GM23338 (cell line): ENCODE results near the gene DCAKD. TPM values are rescaled to one million over a fixed set of nuclear protein-coding genes. Genes with fewer than 3 reads are reported as not detected.

ENCODE experiments used
- ATAC-seq: fragments of 200-7000 bp; cut with Tn5 transposase; 3 replicates; pipeline ENCODE4 v1.9.1; 2020
- DNase-seq: peaks from one replicate; pipeline ENCODE4 v3.0.0-alpha.2; 2015; ENCODE audit warnings: low spot score
- H2AFZ ChIP-seq: fragments of 200-600 bp; sonication (generic); 2 replicates; pipeline ENCODE4 v1.8.0; 2016; ENCODE audit warnings: antibody characterized with exemption, mild to moderate bottlenecking, moderate library complexity
- H3F3A ChIP-seq: fragments of 200-600 bp; sonication (generic); replicated peaks from 2 replicates; pipeline ENCODE4 v1.8.0; 2017; ENCODE audit warnings: antibody characterized with exemption, mixed run types, low read depth
- H3K27ac ChIP-seq: fragments of 200-600 bp; sonication (generic); 2 replicates; pipeline ENCODE4 v1.6.1; 2016; ENCODE audit warnings: low read depth
- H3K27me3 ChIP-seq: fragments of 200-600 bp; sonication (generic); 2 replicates; pipeline ENCODE4 v1.8.0; 2016; ENCODE audit warnings: mild to moderate bottlenecking, mixed run types, moderate library complexity; ENCODE audit not compliant: insufficient read depth
- H3K36me3 ChIP-seq: fragments of 200-600 bp; sonication (generic); 2 replicates; pipeline ENCODE4 v1.8.0; 2016; ENCODE audit warnings: mild to moderate bottlenecking; ENCODE audit not compliant: insufficient read depth
- H3K4me1 ChIP-seq: fragments of 200-600 bp; sonication (generic); 2 replicates; pipeline ENCODE4 v1.8.0; 2016; ENCODE audit warnings: mild to moderate bottlenecking, moderate library complexity; ENCODE audit not compliant: insufficient read depth
- H3K4me2 ChIP-seq: fragments of 200-600 bp; sonication (generic); 2 replicates; pipeline ENCODE4 v1.7.1; 2017; ENCODE audit warnings: mixed run types
- H3K4me3 ChIP-seq: fragments of 200-600 bp; sonication (generic); 2 replicates; pipeline ENCODE4 v1.6.1; 2016; ENCODE audit warnings: mixed run types
- H3K79me2 ChIP-seq: fragments of 200-600 bp; sonication (generic); replicated peaks from 2 replicates; pipeline ENCODE4 v1.8.0; 2017; ENCODE audit warnings: mild to moderate bottlenecking; ENCODE audit not compliant: insufficient read depth
- H3K9me2 ChIP-seq: fragments of 200-600 bp; sonication (generic); 2 replicates; pipeline ENCODE4 v1.8.0; 2017; ENCODE audit not compliant: insufficient read depth
- H4K20me1 ChIP-seq: fragments of 200-600 bp; sonication (generic); replicated peaks from 2 replicates; pipeline ENCODE4 v1.8.0; 2017; ENCODE audit warnings: mild to moderate bottlenecking; ENCODE audit not compliant: insufficient read depth
- H3K27ac Mint-ChIP-seq: 2 replicates; pipeline ENCODE4 v1.8.0; 2020; ENCODE audit warnings: inconsistent platforms, mild to moderate bottlenecking, moderate library complexity, mixed read lengths
- H3K27me3 Mint-ChIP-seq: 3 replicates; pipeline ENCODE4 v1.8.0; 2022; ENCODE audit warnings: low read depth, mild to moderate bottlenecking, moderate library complexity, mixed read lengths, inconsistent platforms; ENCODE audit not compliant: insufficient read depth, poor library complexity
- H3K36me3 Mint-ChIP-seq: 3 replicates; pipeline ENCODE4 v1.8.0; 2021; ENCODE audit warnings: low read depth, mild to moderate bottlenecking, inconsistent platforms, moderate library complexity, mixed read lengths
- H3K4me1 Mint-ChIP-seq: 3 replicates; pipeline ENCODE4 v1.8.0; 2020; ENCODE audit warnings: mild to moderate bottlenecking, inconsistent platforms, mixed read lengths
- H3K4me3 Mint-ChIP-seq: 3 replicates; pipeline ENCODE4 v1.8.0; 2021; ENCODE audit warnings: moderate library complexity, mild to moderate bottlenecking, inconsistent platforms, mixed read lengths
- H3K9me3 Mint-ChIP-seq: 3 replicates; pipeline ENCODE4 v1.8.0; 2020; ENCODE audit warnings: moderate library complexity, mild to moderate bottlenecking, inconsistent platforms, mixed read lengths
- CREB1 ChIP-seq: fragments of 250-450 bp; sonication (Bioruptor Pico); IDR thresholded peaks from 2 replicates; pipeline ENCODE4 v1.5.0; 2020; ENCODE audit warnings: low read depth, mild to moderate bottlenecking, moderate library complexity
- ETS1 ChIP-seq: IDR thresholded peaks from 2 replicates; pipeline ENCODE4 v1.6.1; 2016; ENCODE audit warnings: antibody characterized with exemption
- EZH2 ChIP-seq: fragments of 200-600 bp; sonication (generic); IDR thresholded peaks from one replicate; pipeline ENCODE4 v1.8.0; 2017; ENCODE audit warnings: antibody characterized with exemption, mild to moderate bottlenecking, low read depth; ENCODE audit not compliant: unreplicated experiment
- EZH2phosphoT487 ChIP-seq: fragments of 200-600 bp; sonication (generic); IDR thresholded peaks from one replicate; pipeline ENCODE4 v1.8.1; 2018; ENCODE audit warnings: antibody characterized with exemption; ENCODE audit not compliant: unreplicated experiment
- JUNB ChIP-seq: IDR thresholded peaks from one replicate; pipeline ENCODE4 v1.6.1; 2016; ENCODE audit warnings: antibody characterized with exemption; ENCODE audit not compliant: unreplicated experiment
- NANOG ChIP-seq: IDR thresholded peaks from 2 replicates; pipeline ENCODE4 v1.6.1; 2016; ENCODE audit warnings: antibody characterized with exemption, borderline replicate concordance
- POLR2AphosphoS5 ChIP-seq: IDR thresholded peaks from 2 replicates; pipeline ENCODE4 v1.6.1; 2016; ENCODE audit warnings: antibody characterized with exemption, low read depth
- STAT1 ChIP-seq: IDR thresholded peaks from one replicate; pipeline ENCODE4 v1.6.1; 2016; ENCODE audit warnings: antibody characterized with exemption; ENCODE audit not compliant: unreplicated experiment
- ZNF114 ChIP-seq: fragments of 250-450 bp; sonication (Bioruptor Pico); IDR thresholded peaks from 2 replicates; pipeline ENCODE4 v1.5.0; 2020; ENCODE audit warnings: mild to moderate bottlenecking, moderate library complexity
- ZNF331 ChIP-seq: fragments of 250-450 bp; sonication (Bioruptor Pico); IDR thresholded peaks from 2 replicates; pipeline ENCODE4 v1.5.0; 2020; ENCODE audit warnings: low read depth, mild to moderate bottlenecking, moderate library complexity
- polyA plus RNA-seq: library from polyadenylated mRNA; unstranded; fragments of >200 nt; fragmentation: Nextera tagmentation; extraction: Ambion mirVana; gene quantifications from 2 replicates; pipeline ENCODE4 v1.2.1, GENCODE V29; 2016
- total RNA-seq: library from RNA; depleted of rRNA; stranded (reverse); fragments of >200 nt; shearing (Covaris generic); gene quantifications from 2 replicates; pipeline ENCODE4 v1.2.3, GENCODE V29; 2014
- TF ChIP-seq, protein P1 (sequence below): IDR thresholded peaks from one replicate; pipeline ENCODE4 v1.6.1; 2018; ENCODE audit warnings: antibody characterized with exemption; ENCODE audit not compliant: unreplicated experiment
- TF ChIP-seq, protein P2 (sequence below), 2 experiments: fragments of 200-600 bp in 1 of 2; sonication (generic) in 1 of 2; conservative IDR thresholded peaks; 2 replicates each; pipeline versions ENCODE4 v1.5.1 to v1.6.1; 2016 to 2017; ENCODE audit warnings: antibody characterized with exemption in 2 of 2, low read depth in 2 of 2, mild to moderate bottlenecking in 2 of 2, moderate library complexity in 1 of 2

DCAKD gene
- total and polyA plus RNA-seq, 2 experiments from 2014 or later = 23.7 to 57.2 TPM

GRCh38 chr17:45043813-45044540 is 7.5 kb downstream of the DCAKD start:
- H3K27me3 Mint-ChIP-seq = peaks cover 15% of the 10 kb centered on the region
- no peak overlapping the region; the same call in 2 of the 3 replicates for H3K4me3 Mint-ChIP-seq
- peak overlapping the region; percentile 30; the same call in 1 of the 2 replicates for H3K27ac Mint-ChIP-seq
- Histone ChIP-seq H2AFZ (no peak overlapping the region), H3K79me2 (peaks cover 43% of the 10 kb centered on the region), H3K36me3 (no peaks in the 10 kb centered on the region), H3K27ac (no peak overlapping the region), H3K4me1 (peaks cover 11% of the 10 kb centered on the region), H3K9me2 (no peaks in the 10 kb centered on the region), H3F3A (0 out of 2 replicates have a peak, but pooled peaks cover 8% of the 10 kb centered on the region), H4K20me1 (peaks cover 4% of the 10 kb centered on the region), H3K4me3 (no peak overlapping the region), H3K27me3 (no peaks in the 10 kb centered on the region), H3K4me2 (peak overlapping the region; percentile 20; the same call in 1 of the 2 replicates)
- no peak for DNase-seq
- no peak; the same call in 2 of the 3 replicates for ATAC-seq
- H3K4me1 Mint-ChIP-seq = peaks cover 32% of the 10 kb centered on the region
- peaks cover 9% of the 10 kb centered on the region for H3K36me3 Mint-ChIP-seq
- TF ChIP-seq, protein P1, sequence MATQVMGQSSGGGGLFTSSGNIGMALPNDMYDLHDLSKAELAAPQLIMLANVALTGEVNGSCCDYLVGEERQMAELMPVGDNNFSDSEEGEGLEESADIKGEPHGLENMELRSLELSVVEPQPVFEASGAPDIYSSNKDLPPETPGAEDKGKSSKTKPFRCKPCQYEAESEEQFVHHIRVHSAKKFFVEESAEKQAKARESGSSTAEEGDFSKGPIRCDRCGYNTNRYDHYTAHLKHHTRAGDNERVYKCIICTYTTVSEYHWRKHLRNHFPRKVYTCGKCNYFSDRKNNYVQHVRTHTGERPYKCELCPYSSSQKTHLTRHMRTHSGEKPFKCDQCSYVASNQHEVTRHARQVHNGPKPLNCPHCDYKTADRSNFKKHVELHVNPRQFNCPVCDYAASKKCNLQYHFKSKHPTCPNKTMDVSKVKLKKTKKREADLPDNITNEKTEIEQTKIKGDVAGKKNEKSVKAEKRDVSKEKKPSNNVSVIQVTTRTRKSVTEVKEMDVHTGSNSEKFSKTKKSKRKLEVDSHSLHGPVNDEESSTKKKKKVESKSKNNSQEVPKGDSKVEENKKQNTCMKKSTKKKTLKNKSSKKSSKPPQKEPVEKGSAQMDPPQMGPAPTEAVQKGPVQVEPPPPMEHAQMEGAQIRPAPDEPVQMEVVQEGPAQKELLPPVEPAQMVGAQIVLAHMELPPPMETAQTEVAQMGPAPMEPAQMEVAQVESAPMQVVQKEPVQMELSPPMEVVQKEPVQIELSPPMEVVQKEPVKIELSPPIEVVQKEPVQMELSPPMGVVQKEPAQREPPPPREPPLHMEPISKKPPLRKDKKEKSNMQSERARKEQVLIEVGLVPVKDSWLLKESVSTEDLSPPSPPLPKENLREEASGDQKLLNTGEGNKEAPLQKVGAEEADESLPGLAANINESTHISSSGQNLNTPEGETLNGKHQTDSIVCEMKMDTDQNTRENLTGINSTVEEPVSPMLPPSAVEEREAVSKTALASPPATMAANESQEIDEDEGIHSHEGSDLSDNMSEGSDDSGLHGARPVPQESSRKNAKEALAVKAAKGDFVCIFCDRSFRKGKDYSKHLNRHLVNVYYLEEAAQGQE = no peak
- TF ChIP-seq, protein P2, sequence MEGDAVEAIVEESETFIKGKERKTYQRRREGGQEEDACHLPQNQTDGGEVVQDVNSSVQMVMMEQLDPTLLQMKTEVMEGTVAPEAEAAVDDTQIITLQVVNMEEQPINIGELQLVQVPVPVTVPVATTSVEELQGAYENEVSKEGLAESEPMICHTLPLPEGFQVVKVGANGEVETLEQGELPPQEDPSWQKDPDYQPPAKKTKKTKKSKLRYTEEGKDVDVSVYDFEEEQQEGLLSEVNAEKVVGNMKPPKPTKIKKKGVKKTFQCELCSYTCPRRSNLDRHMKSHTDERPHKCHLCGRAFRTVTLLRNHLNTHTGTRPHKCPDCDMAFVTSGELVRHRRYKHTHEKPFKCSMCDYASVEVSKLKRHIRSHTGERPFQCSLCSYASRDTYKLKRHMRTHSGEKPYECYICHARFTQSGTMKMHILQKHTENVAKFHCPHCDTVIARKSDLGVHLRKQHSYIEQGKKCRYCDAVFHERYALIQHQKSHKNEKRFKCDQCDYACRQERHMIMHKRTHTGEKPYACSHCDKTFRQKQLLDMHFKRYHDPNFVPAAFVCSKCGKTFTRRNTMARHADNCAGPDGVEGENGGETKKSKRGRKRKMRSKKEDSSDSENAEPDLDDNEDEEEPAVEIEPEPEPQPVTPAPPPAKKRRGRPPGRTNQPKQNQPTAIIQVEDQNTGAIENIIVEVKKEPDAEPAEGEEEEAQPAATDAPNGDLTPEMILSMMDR (conservative IDR thresholded peaks at IDR 0.05; ENCODE audit: low read depth in 2 of 2) = peak in 1 of 2 experiments; percentile 39; a peak in 2 of 4 replicates
- no peaks in the 10 kb centered on the region; the same call in 2 of the 3 replicates for H3K9me3 Mint-ChIP-seq

DNA sequence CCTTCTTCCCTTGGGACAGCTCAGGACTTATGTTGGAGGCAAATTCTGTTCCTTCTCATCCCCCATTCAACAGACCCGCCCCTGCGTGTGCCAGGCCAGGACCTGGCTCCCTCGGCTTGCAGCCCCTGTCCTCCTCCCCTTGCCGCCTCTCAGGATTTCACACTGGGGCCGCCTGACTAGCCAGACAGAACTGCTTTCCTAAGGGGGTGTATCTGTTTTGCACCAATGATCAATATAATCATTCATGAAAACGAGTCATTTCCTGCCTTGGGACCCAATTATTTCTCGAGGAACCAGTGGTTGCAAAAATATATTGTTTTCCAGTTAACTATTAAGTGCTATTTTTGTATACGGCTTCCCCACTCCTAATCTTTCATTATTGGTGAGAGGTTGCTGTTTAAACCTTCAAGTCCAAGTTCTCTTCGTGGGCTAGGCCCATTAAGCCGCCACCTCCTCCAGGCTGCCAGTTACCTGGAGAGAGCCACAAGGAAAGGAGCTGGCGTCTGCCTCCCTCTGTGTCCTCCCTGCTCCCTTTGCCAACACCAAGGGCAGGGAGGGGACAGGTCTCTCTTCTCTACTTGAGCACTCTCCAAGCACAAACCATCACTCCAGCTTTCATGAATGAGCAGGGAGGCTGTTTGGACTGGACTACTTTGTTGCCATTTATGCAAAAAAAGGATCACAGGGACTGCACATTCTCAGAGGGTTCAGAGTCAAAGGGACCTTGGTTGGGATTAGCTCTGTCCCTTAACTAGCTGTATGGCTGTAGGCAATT is 8.9 kb downstream of the DCAKD start:
- H3K4me3 Mint-ChIP-seq = no peak overlapping the region; the same call in 2 of the 3 replicates
- no peaks in the 10 kb centered on the region; the same call in 2 of the 3 replicates for H3K9me3 Mint-ChIP-seq
- H3K4me3 ChIP-seq = no peak overlapping the region
- H3K27ac ChIP-seq = no peak overlapping the region
- peaks cover 32% of the 10 kb centered on the region for H3K4me1 Mint-ChIP-seq
- no peaks in the 10 kb centered on the region for H3K36me3 ChIP-seq
- H3K79me2 ChIP-seq = peaks cover 37% of the 10 kb centered on the region
- H3K4me1 ChIP-seq = peaks cover 11% of the 10 kb centered on the region
- DNase-seq = no peak
- H3K27me3 ChIP-seq = no peaks in the 10 kb centered on the region
- TF ChIP-seq JUNB (no peak), ZNF114 (CRISPR knock-in tag) (no peak), STAT1 (no peak), POLR2AphosphoS5 (no peak), ETS1 (no peak), EZH2phosphoT487 (no peak), NANOG (no peak), EZH2 (no peak), CREB1 (no peak), ZNF331 (CRISPR knock-in tag) (no peak)
- TF ChIP-seq, protein P2 (conservative IDR thresholded peaks at IDR 0.05; ENCODE audit: low read depth in 2 of 2) = no peak
- no peak overlapping the region for H2AFZ ChIP-seq
- no peak overlapping the region for H3K4me2 ChIP-seq
- 0 out of 2 replicates have a peak, but pooled peaks cover 8% of the 10 kb centered on the region for H3F3A ChIP-seq
- no peak for ATAC-seq
- peaks cover 9% of the 10 kb centered on the region for H3K36me3 Mint-ChIP-seq
- no peaks in the 10 kb centered on the region for H3K9me2 ChIP-seq
- H3K27ac Mint-ChIP-seq = no peak overlapping the region; the same call in 1 of the 2 replicates
- peaks cover 13% of the 10 kb centered on the region for H3K27me3 Mint-ChIP-seq
- peaks cover 4% of the 10 kb centered on the region for H4K20me1 ChIP-seq
